IMR-90 (cell line): Measurements from ENCODE around the gene PALLD. TPM values are rescaled to one million over a fixed set of nuclear protein-coding genes. Genes with fewer than 3 reads are reported as not detected.

Experiments
- ATAC-seq: fragments of 200-7000 bp; cut with Tn5 transposase; 2 replicates; pipeline ENCODE4 v1.9.1; 2020; ENCODE audit warnings: low read depth, mild to moderate bottlenecking, moderate library complexity
- BruUV-seq: library from RNA; stranded (reverse); fragments of 400-500 nt; replicated peaks from 2 replicates; lab custom pipeline; 2021; lab: Mats Ljungman, UMichigan
- CTCF ChIA-PET: fragments of 300-600 bp; formaldehyde crosslinking; extraction: SDS; loops from one replicate; lab custom pipeline; 2021; ENCODE audit warnings: antibody characterized with exemption; lab: Yijun Ruan, JAX
- POLR2A ChIA-PET: fragments of 300-600 bp; sonication (Branson Sonifier 250); formaldehyde crosslinking; loops from one replicate; lab custom pipeline; 2022; ENCODE audit warnings: antibody characterized with exemption; ENCODE audit not compliant: unreplicated experiment; lab: Charles Lee
- DNase-seq: peaks from one replicate; pipeline ENCODE4 v3.0.0; 2013
- H2AFZ ChIP-seq: replicated peaks from 2 replicates; pipeline ENCODE3; 2013; ENCODE audit warnings: low read length, mild to moderate bottlenecking; ENCODE audit not compliant: poor library complexity
- H2AK5ac ChIP-seq: 2 replicates; pipeline ENCODE4 v1.6.1; 2013; ENCODE audit warnings: low read depth, low read length, inconsistent platforms
- H2AK9ac ChIP-seq: replicated peaks from 2 replicates; pipeline ENCODE3; 2013; ENCODE audit warnings: mild to moderate bottlenecking, low read depth, low read length, moderate library complexity; ENCODE audit not compliant: poor library complexity
- H2BK120ac ChIP-seq: 2 replicates; pipeline ENCODE4 v1.6.1; 2013; ENCODE audit warnings: low read depth, low read length, inconsistent platforms
- H2BK15ac ChIP-seq: 3 replicates; pipeline ENCODE4 v1.6.1; 2013; ENCODE audit warnings: low read depth, low read length, inconsistent platforms
- H2BK20ac ChIP-seq: 2 replicates; pipeline ENCODE4 v1.6.1; 2013; ENCODE audit warnings: low read depth, mild to moderate bottlenecking, inconsistent platforms, low read length, moderate library complexity
- H2BK5ac ChIP-seq: 2 replicates; pipeline ENCODE4 v1.6.1; 2013; ENCODE audit warnings: mild to moderate bottlenecking, low read depth, low read length, inconsistent platforms; ENCODE audit not compliant: poor library complexity, severe bottlenecking
- H3K14ac ChIP-seq: replicated peaks from 2 replicates; pipeline ENCODE4 v1.6.1; 2013; ENCODE audit warnings: low read depth, low read length, inconsistent platforms
- H3K18ac ChIP-seq: 2 replicates; pipeline ENCODE4 v1.6.1; 2013; ENCODE audit warnings: low read depth, low read length, control low read depth
- H3K23ac ChIP-seq: 2 replicates; pipeline ENCODE4 v1.6.1; 2013; ENCODE audit warnings: low read depth, low read length, inconsistent platforms
- H3K27ac ChIP-seq: 2 replicates; pipeline ENCODE4 v1.5.1; 2013; ENCODE audit warnings: mild to moderate bottlenecking, control low read depth, low read length; ENCODE audit not compliant: insufficient read depth
- H3K27me3 ChIP-seq: 2 replicates; pipeline ENCODE4 v1.6.1; 2013; ENCODE audit warnings: low read length; ENCODE audit not compliant: control insufficient read depth, insufficient read depth
- H3K36me3 ChIP-seq: 2 replicates; pipeline ENCODE4 v1.6.1; 2013; ENCODE audit warnings: low read length, mixed read lengths; ENCODE audit not compliant: control insufficient read depth, insufficient read depth
- H3K4ac ChIP-seq: 2 replicates; pipeline ENCODE4 v1.6.1; 2013; ENCODE audit warnings: low read depth, low read length, inconsistent platforms
- H3K4me1 ChIP-seq: 2 replicates; pipeline ENCODE4 v1.6.1; 2013; ENCODE audit warnings: low read length, mixed read lengths; ENCODE audit not compliant: control insufficient read depth, insufficient read depth
- H3K4me2 ChIP-seq: 2 replicates; pipeline ENCODE4 v1.6.1; 2013; ENCODE audit warnings: low read depth, mild to moderate bottlenecking, control low read depth, low read length, moderate library complexity
- H3K4me3 ChIP-seq: 2 replicates; pipeline ENCODE4 v1.5.1; 2013; ENCODE audit warnings: low read depth, mild to moderate bottlenecking, control low read depth, low read length, moderate library complexity; ENCODE audit not compliant: insufficient read depth
- H3K56ac ChIP-seq: 2 replicates; pipeline ENCODE4 v1.6.1; 2013; ENCODE audit warnings: low read length, inconsistent platforms; ENCODE audit not compliant: insufficient read depth; ENCODE audit errors: extremely low read depth
- H3K79me1 ChIP-seq, 2 experiments: 2 replicates each; pipeline ENCODE4 v1.6.1; 2013; ENCODE audit warnings: low read length in 2 of 2, inconsistent platforms in 1 of 2, low read depth in 1 of 2
- H3K9ac ChIP-seq: 2 replicates; pipeline ENCODE4 v1.6.1; 2013; ENCODE audit warnings: low read depth, low read length, control low read depth
- H3K9me1 ChIP-seq: 2 replicates; pipeline ENCODE4 v1.6.1; 2013; ENCODE audit warnings: low read length, inconsistent platforms; ENCODE audit not compliant: insufficient read depth
- H3K9me3 ChIP-seq: 2 replicates; pipeline ENCODE4 v1.6.1; 2013; ENCODE audit warnings: low read length; ENCODE audit not compliant: control insufficient read depth, insufficient read depth
- H4K20me1 ChIP-seq: 2 replicates; pipeline ENCODE4 v1.6.1; 2013; ENCODE audit warnings: low read length, inconsistent platforms; ENCODE audit not compliant: insufficient read depth
- H4K5ac ChIP-seq: 2 replicates; pipeline ENCODE4 v1.6.1; 2013; ENCODE audit warnings: mild to moderate bottlenecking, low read depth, low read length, control low read depth
- H4K8ac ChIP-seq, 2 experiments: 2 replicates each; pipeline ENCODE4 v1.6.1; 2013; ENCODE audit warnings: low read depth in 2 of 2, low read length in 2 of 2, control low read depth in 1 of 2, inconsistent platforms in 1 of 2
- H4K91ac ChIP-seq: 2 replicates; pipeline ENCODE4 v1.6.1; 2013; ENCODE audit warnings: low read depth, low read length, inconsistent platforms; ENCODE audit not compliant: insufficient read depth
- CEBPB ChIP-seq: IDR thresholded peaks from 2 replicates; pipeline ENCODE4 v1.6.1; 2012; ENCODE audit warnings: low read depth, low read length, improper control_type of control experiment
- CHD1 ChIP-seq: IDR thresholded peaks from 2 replicates; pipeline ENCODE4 v1.6.1; 2012; ENCODE audit warnings: low read depth, low read length, improper control_type of control experiment
- FOS ChIP-seq: fragments of 150-350 bp; IDR thresholded peaks from 2 replicates; pipeline ENCODE4 v1.6.1; 2016; ENCODE audit warnings: low read depth, low read length
- MAFK ChIP-seq: IDR thresholded peaks from 2 replicates; pipeline ENCODE4 v1.6.1; 2012; ENCODE audit warnings: low read depth, low read length, improper control_type of control experiment
- WGBS, 2 experiments: methylation state at CpG; one replicate each; pipeline versions ENCODE4 v1.1.5 to v1.1.7; 2013; ENCODE audit warnings: missing lambda C conversion rate in 2 of 2; ENCODE audit not compliant: insufficient read length in 1 of 2; ENCODE audit errors: extremely low coverage in 2 of 2; 5-methylcytosine and 5-hydroxymethylcytosine counted together
- dilution Hi-C: fragments of 300-500 bp; cut with HindIII; formaldehyde crosslinking; loops from one replicate; pipeline ENCODE4 v1.14.3; 2018; ENCODE audit warnings: low sequenced_read_pairs; ENCODE audit not compliant: unreplicated experiment
- in situ Hi-C: fragments of 300-500 bp; cut with MboI; formaldehyde crosslinking; loops from 3 replicates; pipeline ENCODE4 v1.14.3; 2019; ENCODE audit warnings: low sequenced_read_pairs, inconsistent platforms, mixed read lengths
- intact Hi-C: fragments of 100-400 bp; cut with micrococcal nuclease; formaldehyde crosslinking; loops from 2 replicates; pipeline ENCODE4 v1.10.0; 2022
- polyA plus RNA-seq, 3 experiments: library from polyadenylated mRNA; depleted of rRNA; stranded (reverse); fragments of >200 nt; gene quantifications; 2 replicates each; pipeline ENCODE4 v1.2.3, GENCODE V29; 2012; ENCODE audit warnings: low replicate concordance in 1 of 3
- total RNA-seq: library from RNA; depleted of rRNA; stranded (reverse); fragments of >200 nt; gene quantifications from 2 replicates; pipeline ENCODE4 v1.2.3, GENCODE V29; 2012

The PALLD gene
- total and polyA plus RNA-seq, 2 of the 4 experiments (the other 2 are of a cell fraction), result 91.0 to 91.9 TPM

GRCh38 chr4:168656055-168656660, 159.3 kb downstream of the PALLD start:
- DNase-seq (peak; percentile 94), ATAC-seq (peak; percentile 84)
- WGBS, 2 experiments, result no CpG with 5 or more reads among the region's 4 CpGs
- Histone ChIP-seq H3K18ac (no peak overlapping the region), H4K91ac (no peak overlapping the region), H3K14ac (no peak overlapping the region), H2BK15ac (no peak overlapping the region), H2AK5ac (no peak overlapping the region), H2AK9ac (no peak overlapping the region), H2BK20ac (no peak overlapping the region), H3K36me3 (no peaks in the 10 kb centered on the region), H3K27me3 (0 out of 2 replicates have a peak, but pooled peaks cover 4% of the 10 kb centered on the region), H4K8ac (no peak overlapping the region), H3K79me1 (no peaks in the 10 kb centered on the region), H3K4me2 (no peak overlapping the region), H2BK120ac (no peak overlapping the region), H3K9me3 (no peaks in the 10 kb centered on the region), H3K4me1 (peaks cover 5% of the 10 kb centered on the region), H3K23ac (no peak overlapping the region), H4K5ac (no peak overlapping the region), H2AFZ (no peak overlapping the region), H4K20me1 (no peaks in the 10 kb centered on the region), H3K9me1 (no peaks in the 10 kb centered on the region; the same call in 1 of the 2 replicates), H3K9ac (no peak overlapping the region), H3K27ac (no peak overlapping the region), H3K4me3 (no peak overlapping the region), H3K4ac (no peak overlapping the region), H2BK5ac (no peak overlapping the region), H3K56ac (no peak overlapping the region)
- POLR2A ChIA-PET, result no interaction called here
- intact Hi-C loops (no loop called here), dilution Hi-C loops (no loop called here), in situ Hi-C loops (no loop called here)
- no peak for TF ChIP-seq CHD1
- TF ChIP-seq FOS, result peak; percentile 87
- TF ChIP-seq MAFK, result peak; percentile 40
- TF ChIP-seq CEBPB, result peak; percentile 98
- CTCF ChIA-PET, result interaction anchor here (1.7 kb wide), 1 partner anchor 22 kb away, joined by 3 read pairs; no protein-coding TSS in a partner anchor
- BruUV-seq, result no TSS peak
